NB4 (cell line): ENCODE results near the gene TANC1.

Experiments
- CTCF ChIP-seq: IDR thresholded peaks from one replicate; pipeline ENCODE4 v1.5.1; 2012; ENCODE audit warnings: low read depth, low read length
- MAX ChIP-seq: IDR thresholded peaks from 2 replicates; pipeline ENCODE4 v1.6.1; 2011; ENCODE audit warnings: low read depth, low read length
- POLR2A ChIP-seq: IDR thresholded peaks from 2 replicates; pipeline ENCODE4 v1.6.1; 2011; ENCODE audit warnings: mild to moderate bottlenecking; ENCODE audit not compliant: insufficient read length; ENCODE audit errors: extremely low read depth

GRCh38 chr2:159153463-159153862 is 185.0 kb downstream of the TANC1 start:
- TF ChIP-seq CTCF: no peak
- no peak for TF ChIP-seq POLR2A
- TF ChIP-seq MAX: no peak
